Measurements from ENCODE around the gene BTF3L4. TPM values are rescaled to one million over a fixed set of nuclear protein-coding genes. Genes with fewer than 3 reads are reported as not detected.

The BTF3L4 gene
- total RNA-seq, 1 donor from 2014 or later = 47.1 TPM

GRCh38 chr1:52037402-52037814 is 18.7 kb upstream of the BTF3L4 start:
- peaks cover 14% of the 10 kb centered on the region for H3K79me2 ChIP-seq (ENCODE audit: insufficient read depth, low read length)
- H3K9me3 Mint-ChIP-seq (ENCODE audit: unreplicated experiment) = no peaks in the 10 kb centered on the region
- no peak overlapping the region for H3K27ac Mint-ChIP-seq (ENCODE audit: unreplicated experiment)
- H2AFZ ChIP-seq (ENCODE audit: low read depth, low read length) = no peak overlapping the region
- H3K27ac ChIP-seq (ENCODE audit: low read depth, low read length) = no peak overlapping the region
- no peak overlapping the region for H3K4me3 Mint-ChIP-seq (ENCODE audit: unreplicated experiment)
- peaks cover 5% of the 10 kb centered on the region for H4K20me1 ChIP-seq (ENCODE audit: insufficient read depth, low read length)
- peaks cover under 1% of the 10 kb centered on the region for H3K4me1 ChIP-seq (ENCODE audit: insufficient read depth, low read length)
- FAIRE-seq (no peak), DNase-seq (ENCODE audit: low read depth) (no peak)
- H3K9me3 ChIP-seq (ENCODE audit: insufficient read depth, low read depth, low read length) = no peaks in the 10 kb centered on the region
- no peak overlapping the region for H3K4me3 ChIP-seq (ENCODE audit: insufficient read depth, low read depth, low read length)
- peaks cover 5% of the 10 kb centered on the region for H3K4me1 Mint-ChIP-seq (ENCODE audit: low read depth, unreplicated experiment)
- H3K4me2 ChIP-seq (ENCODE audit: low read length) = no peak overlapping the region
- H3K9ac ChIP-seq (ENCODE audit: low read length) = no peak overlapping the region
- no peaks in the 10 kb centered on the region for H3K27me3 ChIP-seq (ENCODE audit: insufficient read depth, low read length)
- TF ChIP-seq CTCF (IDR thresholded peaks at IDR 0.05; ENCODE audit: insufficient read depth, low read depth, low read length) (no peak), EZH2 (IDR thresholded peaks at IDR 0.05; ENCODE audit: insufficient read depth, low read length) (no peak)
- no peaks in the 10 kb centered on the region for H3K27me3 Mint-ChIP-seq (ENCODE audit: low read depth, unreplicated experiment)
- H3K36me3 Mint-ChIP-seq (ENCODE audit: low read depth, unreplicated experiment) = peaks cover 2% of the 10 kb centered on the region
- H3K36me3 ChIP-seq (ENCODE audit: insufficient read depth, low read length) = peaks cover 9% of the 10 kb centered on the region

DNA sequence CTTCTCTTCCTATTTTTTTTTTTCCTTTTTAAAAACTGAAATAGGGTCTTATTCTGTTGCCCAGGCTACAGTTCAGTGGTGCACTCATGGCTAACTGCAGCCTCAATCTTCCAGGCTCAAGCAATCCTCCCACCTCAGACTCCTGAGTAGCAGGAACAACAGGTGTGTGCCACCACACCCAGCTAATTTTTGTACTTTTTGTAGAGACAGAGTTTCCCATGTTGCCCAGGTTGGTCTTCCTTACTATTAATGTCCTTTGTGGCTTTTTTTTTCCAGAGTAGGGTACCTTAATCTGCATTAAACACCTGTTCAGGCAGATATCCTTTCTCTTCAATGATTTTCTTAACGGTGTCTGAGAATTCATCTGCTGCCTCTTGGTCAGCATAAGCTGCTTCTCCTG is 18.2 kb upstream of the BTF3L4 start:
- peaks cover 2% of the 10 kb centered on the region for H3K36me3 Mint-ChIP-seq (ENCODE audit: low read depth, unreplicated experiment)
- H3K9ac ChIP-seq (ENCODE audit: low read length) = no peak overlapping the region
- H3K4me1 Mint-ChIP-seq (ENCODE audit: low read depth, unreplicated experiment) = peaks cover 5% of the 10 kb centered on the region
- FAIRE-seq (no peak), DNase-seq (ENCODE audit: low read depth) (no peak)
- H4K20me1 ChIP-seq (ENCODE audit: insufficient read depth, low read length) = peaks cover under 1% of the 10 kb centered on the region
- no peak overlapping the region for H3K4me3 Mint-ChIP-seq (ENCODE audit: unreplicated experiment)
- no peak overlapping the region for H3K4me3 ChIP-seq (ENCODE audit: insufficient read depth, low read depth, low read length)
- no peaks in the 10 kb centered on the region for H3K4me1 ChIP-seq (ENCODE audit: insufficient read depth, low read length)
- no peaks in the 10 kb centered on the region for H3K9me3 ChIP-seq (ENCODE audit: insufficient read depth, low read depth, low read length)
- no peaks in the 10 kb centered on the region for H3K9me3 Mint-ChIP-seq (ENCODE audit: unreplicated experiment)
- H3K27me3 Mint-ChIP-seq (ENCODE audit: low read depth, unreplicated experiment) = no peaks in the 10 kb centered on the region
- no peak for TF ChIP-seq EZH2 (IDR thresholded peaks at IDR 0.05; ENCODE audit: insufficient read depth, low read length)
- TF ChIP-seq CTCF (IDR thresholded peaks at IDR 0.05; ENCODE audit: insufficient read depth, low read depth, low read length) = no peak
- no peak overlapping the region for H3K4me2 ChIP-seq (ENCODE audit: low read length)
- H3K27ac Mint-ChIP-seq (ENCODE audit: unreplicated experiment) = no peak overlapping the region
- peaks cover 10% of the 10 kb centered on the region for H3K79me2 ChIP-seq (ENCODE audit: insufficient read depth, low read length)
- no peak overlapping the region for H3K27ac ChIP-seq (ENCODE audit: low read depth, low read length)
- no peaks in the 10 kb centered on the region for H3K27me3 ChIP-seq (ENCODE audit: insufficient read depth, low read length)
- H3K36me3 ChIP-seq (ENCODE audit: insufficient read depth, low read length) = peaks cover 9% of the 10 kb centered on the region
- no peak overlapping the region for H2AFZ ChIP-seq (ENCODE audit: low read depth, low read length)

GRCh38 chr1:52041551-52042185 is 14.4 kb upstream of the BTF3L4 start:
- Mint-ChIP-seq H3K4me1 (ENCODE audit: low read depth, unreplicated experiment) (no peaks in the 10 kb centered on the region), H3K27ac (ENCODE audit: unreplicated experiment) (no peak overlapping the region), H3K4me3 (ENCODE audit: unreplicated experiment) (no peak overlapping the region), H3K36me3 (ENCODE audit: low read depth, unreplicated experiment) (peaks cover 12% of the 10 kb centered on the region), H3K27me3 (ENCODE audit: low read depth, unreplicated experiment) (no peaks in the 10 kb centered on the region), H3K9me3 (ENCODE audit: unreplicated experiment) (no peaks in the 10 kb centered on the region)
- FAIRE-seq (no peak), DNase-seq (ENCODE audit: low read depth) (no peak)
- no peaks in the 10 kb centered on the region for H3K4me1 ChIP-seq (ENCODE audit: insufficient read depth, low read length)
- peaks cover 9% of the 10 kb centered on the region for H3K36me3 ChIP-seq (ENCODE audit: insufficient read depth, low read length)
- H3K9me3 ChIP-seq (ENCODE audit: insufficient read depth, low read depth, low read length) = no peaks in the 10 kb centered on the region
- H3K27me3 ChIP-seq (ENCODE audit: insufficient read depth, low read length) = no peaks in the 10 kb centered on the region
- H3K27ac ChIP-seq (ENCODE audit: low read depth, low read length) = no peak overlapping the region
- H3K79me2 ChIP-seq (ENCODE audit: insufficient read depth, low read length) = peaks cover 36% of the 10 kb centered on the region
- H3K4me3 ChIP-seq (ENCODE audit: insufficient read depth, low read depth, low read length) = no peak overlapping the region
- H4K20me1 ChIP-seq (ENCODE audit: insufficient read depth, low read length) = peaks cover 9% of the 10 kb centered on the region
- no peak overlapping the region for H2AFZ ChIP-seq (ENCODE audit: low read depth, low read length)
- no peak overlapping the region for H3K4me2 ChIP-seq (ENCODE audit: low read length)
- no peak for TF ChIP-seq CTCF (IDR thresholded peaks at IDR 0.05; ENCODE audit: insufficient read depth, low read depth, low read length)
- TF ChIP-seq EZH2 (IDR thresholded peaks at IDR 0.05; ENCODE audit: insufficient read depth, low read length) = no peak
- no peak overlapping the region for H3K9ac ChIP-seq (ENCODE audit: low read length)

All from astrocyte (in vitro differentiated cells and primary cell).